Muscle of leg (tissue), 11 donors: Measurements from ENCODE around the gene CCDC159. TPM values are rescaled to one million over a fixed set of nuclear protein-coding genes. Genes with fewer than 3 reads are reported as not detected.

Experiments used
- DNase-seq: peaks from one replicate; pipeline ENCODE4 v3.0.0; 2013
- H3K27ac ChIP-seq: one replicate; pipeline ENCODE4 v1.5.1; 2013; ENCODE audit warnings: mild to moderate bottlenecking, low read length, control low read depth
- H3K27me3 ChIP-seq: one replicate; pipeline ENCODE4 v1.6.1; 2013; ENCODE audit warnings: low read length; ENCODE audit not compliant: control insufficient read depth, insufficient read depth
- H3K36me3 ChIP-seq: one replicate; pipeline ENCODE4 v1.6.1; 2013; ENCODE audit warnings: low read length; ENCODE audit not compliant: control insufficient read depth, insufficient read depth
- H3K4me1 ChIP-seq: one replicate; pipeline ENCODE4 v1.6.1; 2013; ENCODE audit warnings: low read length; ENCODE audit not compliant: control insufficient read depth, insufficient read depth
- H3K4me3 ChIP-seq: one replicate; pipeline ENCODE4 v1.5.1; 2013; ENCODE audit warnings: low read length, control low read depth
- H3K9me3 ChIP-seq: replicated peaks from 2 replicates; pipeline ENCODE4 v1.6.1; 2013; ENCODE audit warnings: low read depth, low read length; ENCODE audit not compliant: control insufficient read depth
- WGBS: methylation state at CpG from one replicate; pipeline ENCODE4 v1.1.5; 2013; ENCODE audit warnings: missing lambda C conversion rate; ENCODE audit not compliant: insufficient coverage; 5-methylcytosine and 5-hydroxymethylcytosine counted together
- polyA plus RNA-seq, 8 donors: library from polyadenylated mRNA; unstranded; fragments of 120-200 nt; gene quantifications; one replicate each; pipeline versions ENCODE4 v1.2.1 to v1.2.3, GENCODE V29; 2013; ENCODE audit warnings: inconsistent platforms in 1 of 8, low replicate concordance in 1 of 8; ENCODE audit not compliant: insufficient read length in 8 of 8, insufficient read depth in 1 of 8
- total RNA-seq: library from RNA; stranded (reverse); fragments of 120-200 nt; gene quantifications from one replicate; pipeline ENCODE4 v1.2.4, GENCODE V29; 2013

The CCDC159 gene
- total and polyA plus RNA-seq, 9 donors, result 5.1 to 13.7 (median 7.7) TPM

GRCh38 chr19:11355160-11356073 is 9.1 kb downstream of the CCDC159 start, which contains the start of gene PLPPR2:
TSS of gene PLPPR2 (plus strand) at chr19:11355432. CDS start at chr19:11357674, 2,242 bp downstream.
- H3K27ac ChIP-seq, result no peak within 1 kb of the TSS
- WGBS, result 5% methylated on average over 35 of the region's 62 CpGs

GRCh38 chr19:11356074-11356397 is 9.7 kb downstream of the CCDC159 start:
- Histone ChIP-seq H3K27ac (no peak overlapping the region), H3K4me1 (peaks cover 14% of the 10 kb centered on the region), H3K4me3 (peak overlapping the region; percentile 55), H3K36me3 (peaks cover 4% of the 10 kb centered on the region), H3K27me3 (peaks cover 6% of the 10 kb centered on the region), H3K9me3 (no peaks in the 10 kb centered on the region)
- DNase-seq, result no peak
- WGBS, result 86% methylated on average over 4 of the region's 6 CpGs

More at GRCh38 chr19:11355160-11356073, 9.1 kb downstream of the CCDC159 start, which contains the start of gene PLPPR2:
- Histone ChIP-seq H3K4me3 (peak within 1 kb of the TSS; percentile 55), H3K4me1 (peaks cover 14% of the 10 kb centered on the region), H3K36me3 (peaks cover 4% of the 10 kb centered on the region), H3K9me3 (no peaks in the 10 kb centered on the region), H3K27me3 (peaks cover 3% of the 10 kb centered on the region)
- DNase-seq, result peak; percentile 95

GRCh38 chr19:11356676-11357550 is 10.6 kb downstream of the CCDC159 start:
- H3K27me3 ChIP-seq, result peaks cover 13% of the 10 kb centered on the region
- H3K36me3 ChIP-seq, result peaks cover 7% of the 10 kb centered on the region
- no peaks in the 10 kb centered on the region for H3K9me3 ChIP-seq
- H3K4me3 ChIP-seq, result no peak overlapping the region
- 87% methylated on average over 6 of the region's 11 CpGs for WGBS
- peaks cover 20% of the 10 kb centered on the region for H3K4me1 ChIP-seq
- H3K27ac ChIP-seq, result no peak overlapping the region
- no peak for DNase-seq

- H3K4me3 ChIP-seq, result no peak overlapping the region
- H3K4me1 ChIP-seq, result peaks cover 20% of the 10 kb centered on the region
- no peak for DNase-seq
- peaks cover 12% of the 10 kb centered on the region for H3K27me3 ChIP-seq
- H3K9me3 ChIP-seq, result no peaks in the 10 kb centered on the region
- peaks cover 16% of the 10 kb centered on the region for H3K36me3 ChIP-seq
- H3K27ac ChIP-seq, result no peak overlapping the region
- 80% methylated on average over 8 of the region's 11 CpGs for WGBS
Measured at GRCh38 chr19:11359421-11359820, 13.1 kb downstream of the CCDC159 start.

- no peak for DNase-seq
- no peak overlapping the region for H3K4me3 ChIP-seq
- H3K36me3 ChIP-seq, result peaks cover 30% of the 10 kb centered on the region
Measured at GRCh38 chr19:11361037-11361770, 14.9 kb downstream of the CCDC159 start.

GRCh38 chr19:11361771-11362731 is 15.7 kb downstream of the CCDC159 start:
- H3K27ac ChIP-seq, result no peak overlapping the region
- 60% methylated on average over 30 of the region's 35 CpGs for WGBS
- no peaks in the 10 kb centered on the region for H3K9me3 ChIP-seq
- no peak for DNase-seq
- H3K4me3 ChIP-seq, result no peak overlapping the region
- H3K27me3 ChIP-seq, result peaks cover 12% of the 10 kb centered on the region
- H3K36me3 ChIP-seq, result peaks cover 30% of the 10 kb centered on the region
- H3K4me1 ChIP-seq, result peaks cover 6% of the 10 kb centered on the region

More at GRCh38 chr19:11361037-11361770, 14.9 kb downstream of the CCDC159 start:
- no peak overlapping the region for H3K27ac ChIP-seq
- H3K27me3 ChIP-seq, result peaks cover 12% of the 10 kb centered on the region
- no peaks in the 10 kb centered on the region for H3K9me3 ChIP-seq
- 33% methylated on average over 42 of the region's 43 CpGs for WGBS
- H3K4me1 ChIP-seq, result peaks cover 13% of the 10 kb centered on the region

- DNase-seq, result no peak
- 89% methylated on average over 7 of the region's 10 CpGs for WGBS
Measured at GRCh38 chr19:11363881-11364280, 17.6 kb downstream of the CCDC159 start.

GRCh38 chr19:11364296-11364904 is 18.1 kb downstream of the CCDC159 start:
- Histone ChIP-seq H3K9me3 (no peaks in the 10 kb centered on the region), H3K27ac (no peak overlapping the region), H3K4me3 (no peak overlapping the region), H3K4me1 (peaks cover 6% of the 10 kb centered on the region), H3K36me3 (peaks cover 28% of the 10 kb centered on the region), H3K27me3 (peaks cover 12% of the 10 kb centered on the region)
- DNase-seq, result no peak
- 79% methylated on average over 25 of the region's 28 CpGs for WGBS

More at GRCh38 chr19:11363881-11364280, 17.6 kb downstream of the CCDC159 start:
- Histone ChIP-seq H3K27ac (no peak overlapping the region), H3K27me3 (peaks cover 12% of the 10 kb centered on the region), H3K9me3 (no peaks in the 10 kb centered on the region), H3K4me3 (no peak overlapping the region), H3K4me1 (peaks cover 6% of the 10 kb centered on the region), H3K36me3 (peaks cover 30% of the 10 kb centered on the region)
